Hematopoietic multipotent progenitor cell treated with erythropoietin and hydrocortisone succinate and interleukin-3 and kit ligand, for 17 days (in vitro differentiated cells): Measurements from ENCODE around the gene NRXN2.
"Not testable (repeated sequence)": the region's sequence is repeated elsewhere in the genome, so short reads cannot be mapped to it uniquely, and the experiment has no call there.

Source experiments
- DNase-seq: peaks from one replicate; pipeline ENCODE4 v3.0.0-alpha.2; 2015; ENCODE audit warnings: low spot score

Gene NRXN2

GRCh38 chr11:64674774-64675173, 48.2 kb downstream of the NRXN2 start:
- no peak for DNase-seq

- DNase-seq, result no peak
These were observed 49.7 kb downstream of the NRXN2 start for GRCh38 chr11:64673279-64673678.

GRCh38 chr11:64672875-64673274, 50.1 kb downstream of the NRXN2 start:
- DNase-seq, result no peak

GRCh38 chr11:64670975-64671374, 52.0 kb downstream of the NRXN2 start:
- no peak for DNase-seq

GRCh38 chr11:64667154-64667745, 55.7 kb downstream of the NRXN2 start:
- DNase-seq, result no peak

- DNase-seq, result no peak
These were observed 57.6 kb downstream of the NRXN2 start for GRCh38 chr11:64665411-64665821.

- not testable (repeated sequence) for DNase-seq
These were observed 58.6 kb downstream of the NRXN2 start for GRCh38 chr11:64664236-64664870.

GRCh38 chr11:64663656-64664055, 59.3 kb downstream of the NRXN2 start:
- no peak for DNase-seq

GRCh38 chr11:64661614-64662013, 61.4 kb downstream of the NRXN2 start:
- DNase-seq, result no peak

GRCh38 chr11:64661146-64661545, 61.9 kb downstream of the NRXN2 start:
- DNase-seq, result no peak

GRCh38 chr11:64660706-64661105, 62.3 kb downstream of the NRXN2 start:
- no peak for DNase-seq

GRCh38 chr11:64660205-64660604, 62.8 kb downstream of the NRXN2 start:
- no peak for DNase-seq

- no peak for DNase-seq
These were observed 63.4 kb downstream of the NRXN2 start for GRCh38 chr11:64659417-64660144.

GRCh38 chr11:64658265-64658664, 64.7 kb downstream of the NRXN2 start:
- no peak for DNase-seq

GRCh38 chr11:64656862-64657261, 66.1 kb downstream of the NRXN2 start:
- no peak for DNase-seq

GRCh38 chr11:64655941-64656601, 66.9 kb downstream of the NRXN2 start:
- DNase-seq, result no peak

GRCh38 chr11:64654958-64655541, 67.9 kb downstream of the NRXN2 start:
- no peak for DNase-seq

GRCh38 chr11:64654439-64654838, 68.6 kb downstream of the NRXN2 start:
- DNase-seq, result no peak

GRCh38 chr11:64653388-64653973, 69.5 kb downstream of the NRXN2 start:
- no peak for DNase-seq

GRCh38 chr11:64652586-64653387, 70.2 kb downstream of the NRXN2 start:
- peak; percentile 37 for DNase-seq

- no peak for DNase-seq
These were observed 72.0 kb downstream of the NRXN2 start for GRCh38 chr11:64650923-64651523.
